ENCODE data around the gene TGM5.
"Not testable (repeated sequence)": the region's sequence is repeated elsewhere in the genome, so short reads cannot be mapped to it uniquely, and the experiment has no call there.

TGM5 gene, protein sequence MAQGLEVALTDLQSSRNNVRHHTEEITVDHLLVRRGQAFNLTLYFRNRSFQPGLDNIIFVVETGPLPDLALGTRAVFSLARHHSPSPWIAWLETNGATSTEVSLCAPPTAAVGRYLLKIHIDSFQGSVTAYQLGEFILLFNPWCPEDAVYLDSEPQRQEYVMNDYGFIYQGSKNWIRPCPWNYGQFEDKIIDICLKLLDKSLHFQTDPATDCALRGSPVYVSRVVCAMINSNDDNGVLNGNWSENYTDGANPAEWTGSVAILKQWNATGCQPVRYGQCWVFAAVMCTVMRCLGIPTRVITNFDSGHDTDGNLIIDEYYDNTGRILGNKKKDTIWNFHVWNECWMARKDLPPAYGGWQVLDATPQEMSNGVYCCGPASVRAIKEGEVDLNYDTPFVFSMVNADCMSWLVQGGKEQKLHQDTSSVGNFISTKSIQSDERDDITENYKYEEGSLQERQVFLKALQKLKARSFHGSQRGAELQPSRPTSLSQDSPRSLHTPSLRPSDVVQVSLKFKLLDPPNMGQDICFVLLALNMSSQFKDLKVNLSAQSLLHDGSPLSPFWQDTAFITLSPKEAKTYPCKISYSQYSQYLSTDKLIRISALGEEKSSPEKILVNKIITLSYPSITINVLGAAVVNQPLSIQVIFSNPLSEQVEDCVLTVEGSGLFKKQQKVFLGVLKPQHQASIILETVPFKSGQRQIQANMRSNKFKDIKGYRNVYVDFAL

DNA sequence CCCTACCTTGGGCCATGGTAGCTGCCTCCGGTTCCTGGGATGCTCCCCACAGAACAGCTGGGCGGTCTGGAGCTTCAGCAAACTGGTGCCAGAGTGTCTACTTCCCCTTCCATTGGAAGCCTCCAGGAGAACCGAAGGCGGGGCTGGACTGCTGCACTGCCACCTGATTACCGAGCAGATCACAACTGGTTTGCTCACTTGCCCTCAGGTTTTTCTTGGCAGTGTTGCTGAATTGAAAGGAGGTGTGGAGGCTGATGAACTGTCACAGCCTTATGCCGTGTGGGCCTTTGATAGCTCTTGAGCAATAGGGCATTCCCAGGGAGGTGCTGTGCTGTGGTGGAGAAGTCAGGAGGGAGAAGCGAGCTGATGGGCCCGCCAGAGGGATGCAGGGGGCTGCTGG is at the start of gene TGM5:
TSS of gene TGM5 (minus strand) at position 95 of the 400 bp plus-strand sequence. CDS start at position 16, 79 bp downstream.
- Histone ChIP-seq H3K27ac (ENCODE audit: low read length) (no peak within 1 kb of the TSS), H3K27me3 (ENCODE audit: low read depth, low read length) (no peaks in the 10 kb centered on the region), H3K36me3 (ENCODE audit: control insufficient read depth in 1 of 2, insufficient read depth in 2 of 2, low read length in 2 of 2) (no peaks in the 10 kb centered on the region), H3K4me3 (ENCODE audit: low read depth in 1 of 2, low read length in 2 of 2) (no peak within 1 kb of the TSS), H3K4me1 (ENCODE audit: control insufficient read depth in 1 of 2, insufficient read depth in 2 of 2, low read length in 2 of 2) (no peaks in the 10 kb centered on the region), H3K9me3 (ENCODE audit: control insufficient read depth in 1 of 2, low read length in 2 of 2) (no peaks in the 10 kb centered on the region)

DNA sequence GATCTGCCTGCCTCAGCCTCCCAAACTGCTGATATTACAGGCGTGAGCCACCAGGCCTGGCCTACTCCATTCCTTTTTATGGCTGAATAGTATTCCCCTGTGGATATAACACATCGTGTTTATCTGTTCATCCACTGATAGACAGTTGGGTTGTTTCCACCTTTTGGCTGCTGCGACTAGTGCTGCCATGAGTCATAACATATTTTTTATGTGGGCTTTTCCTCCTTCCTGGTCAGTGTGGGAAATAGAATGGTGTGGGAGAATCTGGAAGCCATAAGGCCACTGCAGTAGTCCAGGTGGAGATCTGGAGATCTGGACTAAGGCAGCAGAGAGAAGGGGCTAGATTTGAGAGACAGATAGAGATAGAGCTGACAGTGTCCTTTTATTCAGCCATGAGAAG is 47.4 kb upstream of the TGM5 start:
- Histone ChIP-seq H3K36me3 (ENCODE audit: control insufficient read depth in 1 of 2, insufficient read depth in 2 of 2, low read length in 2 of 2) (no peaks in the 10 kb centered on the region), H3K4me3 (ENCODE audit: low read depth in 1 of 2, low read length in 2 of 2) (no peak overlapping the region), H3K4me1 (ENCODE audit: control insufficient read depth in 1 of 2, insufficient read depth in 2 of 2, low read length in 2 of 2) (no peaks in the 10 kb centered on the region), H3K9me3 (ENCODE audit: control insufficient read depth in 1 of 2, low read length in 2 of 2) (no peaks in the 10 kb centered on the region), H3K27me3 (ENCODE audit: low read depth, low read length) (no peaks in the 10 kb centered on the region), H3K27ac (ENCODE audit: low read length) (no peak overlapping the region)

DNA sequence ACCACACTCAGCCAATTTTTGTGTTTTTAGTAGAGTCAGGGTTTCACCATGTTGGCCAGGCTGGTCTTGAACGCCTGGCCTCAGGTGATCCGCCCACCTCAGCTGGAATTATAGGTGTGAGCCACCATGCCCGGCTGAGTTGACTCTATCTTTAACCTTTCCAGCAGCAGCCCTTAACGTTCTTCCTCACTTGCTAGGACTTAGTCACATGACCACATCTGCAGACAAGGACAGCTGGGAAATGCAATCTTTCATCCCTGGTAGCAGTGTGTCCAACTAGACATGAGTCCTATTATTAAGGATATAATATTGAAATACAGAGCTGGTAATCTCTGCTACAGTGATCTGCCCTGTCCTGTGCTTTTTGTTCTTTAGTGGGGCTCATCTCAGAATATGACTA is 45.6 kb upstream of the TGM5 start:
- Histone ChIP-seq H3K27ac (ENCODE audit: low read length) (no peak overlapping the region), H3K4me3 (ENCODE audit: low read depth in 1 of 2, low read length in 2 of 2) (no peak overlapping the region), H3K36me3 (ENCODE audit: control insufficient read depth in 1 of 2, insufficient read depth in 2 of 2, low read length in 2 of 2) (no peaks in the 10 kb centered on the region), H3K27me3 (ENCODE audit: low read depth, low read length) (peaks cover 2% of the 10 kb centered on the region), H3K4me1 (ENCODE audit: control insufficient read depth in 1 of 2, insufficient read depth in 2 of 2, low read length in 2 of 2) (no peaks in the 10 kb centered on the region), H3K9me3 (ENCODE audit: control insufficient read depth in 1 of 2, low read length in 2 of 2) (no peaks in the 10 kb centered on the region)

DNA sequence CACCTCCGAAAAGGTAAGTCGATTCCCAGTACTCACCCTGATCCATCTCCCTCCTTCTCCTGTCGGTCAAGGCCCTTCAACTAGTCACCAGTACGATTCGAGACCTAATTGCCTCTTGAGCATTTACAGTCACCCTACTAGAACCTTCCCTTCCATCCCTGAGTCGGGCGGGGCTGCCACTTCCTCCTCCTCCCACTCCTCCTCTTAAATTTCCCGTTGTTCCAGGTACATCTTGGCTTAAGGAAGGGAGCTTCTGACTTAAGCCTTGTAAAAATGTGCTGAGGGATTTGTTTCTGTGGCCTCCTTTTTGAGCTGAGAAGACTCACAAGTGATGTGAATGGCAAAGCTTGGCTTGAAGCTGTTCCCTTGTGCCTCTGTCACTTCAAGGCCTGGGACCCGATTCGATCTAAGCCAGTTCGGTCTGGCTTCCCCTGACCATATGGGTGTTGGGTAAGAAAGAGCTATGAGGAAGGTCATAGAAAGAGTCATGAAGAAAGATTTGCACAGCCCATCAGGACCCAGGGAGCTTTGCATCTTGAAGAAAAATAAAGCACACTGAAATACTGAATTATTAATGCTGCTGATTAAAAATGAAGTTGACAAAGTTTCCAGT is 35.6 kb upstream of the TGM5 start, which contains the start of gene TGM7:
TSS of gene TGM7 (minus strand) at position 51 of the 613 bp plus-strand sequence.
- no peak within 1 kb of the TSS for H3K27ac ChIP-seq (ENCODE audit: low read length)
- peaks cover 6% of the 10 kb centered on the region for H3K27me3 ChIP-seq (ENCODE audit: low read depth, low read length)
- no peaks in the 10 kb centered on the region for H3K4me1 ChIP-seq (ENCODE audit: control insufficient read depth in 1 of 2, insufficient read depth in 2 of 2, low read length in 2 of 2)
- H3K36me3 ChIP-seq (ENCODE audit: control insufficient read depth in 1 of 2, insufficient read depth in 2 of 2, low read length in 2 of 2): no peaks in the 10 kb centered on the region
- H3K9me3 ChIP-seq (ENCODE audit: control insufficient read depth in 1 of 2, low read length in 2 of 2): no peaks in the 10 kb centered on the region
- H3K4me3 ChIP-seq (ENCODE audit: low read depth in 1 of 2, low read length in 2 of 2): no peak within 1 kb of the TSS

DNA sequence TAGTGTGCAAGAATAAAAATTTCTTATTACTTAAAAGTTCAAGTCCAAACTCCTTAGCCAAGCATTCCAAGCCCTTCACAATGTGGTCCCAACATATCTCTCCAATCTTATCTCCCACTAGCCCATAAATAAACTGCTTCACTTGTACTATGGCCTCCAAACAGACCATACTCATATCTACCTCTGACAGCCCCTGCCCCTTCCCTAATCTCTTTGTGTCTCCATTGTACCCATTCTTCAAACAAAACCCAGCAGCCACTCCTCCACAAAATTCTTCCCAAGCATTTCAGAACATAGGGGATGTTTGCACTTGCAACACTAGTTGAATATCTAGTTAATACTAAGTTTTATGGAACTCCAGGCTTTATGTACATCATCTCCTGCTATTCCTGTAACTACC is 33.2 kb upstream of the TGM5 start:
- H3K36me3 ChIP-seq (ENCODE audit: control insufficient read depth in 1 of 2, insufficient read depth in 2 of 2, low read length in 2 of 2): no peaks in the 10 kb centered on the region
- H3K27me3 ChIP-seq (ENCODE audit: low read depth, low read length): peaks cover 1% of the 10 kb centered on the region
- H3K9me3 ChIP-seq (ENCODE audit: control insufficient read depth in 1 of 2, low read length in 2 of 2): no peaks in the 10 kb centered on the region
- H3K4me3 ChIP-seq (ENCODE audit: low read depth in 1 of 2, low read length in 2 of 2): no peak overlapping the region
- H3K4me1 ChIP-seq (ENCODE audit: control insufficient read depth in 1 of 2, insufficient read depth in 2 of 2, low read length in 2 of 2): no peaks in the 10 kb centered on the region
- H3K27ac ChIP-seq (ENCODE audit: low read length): no peak overlapping the region

DNA sequence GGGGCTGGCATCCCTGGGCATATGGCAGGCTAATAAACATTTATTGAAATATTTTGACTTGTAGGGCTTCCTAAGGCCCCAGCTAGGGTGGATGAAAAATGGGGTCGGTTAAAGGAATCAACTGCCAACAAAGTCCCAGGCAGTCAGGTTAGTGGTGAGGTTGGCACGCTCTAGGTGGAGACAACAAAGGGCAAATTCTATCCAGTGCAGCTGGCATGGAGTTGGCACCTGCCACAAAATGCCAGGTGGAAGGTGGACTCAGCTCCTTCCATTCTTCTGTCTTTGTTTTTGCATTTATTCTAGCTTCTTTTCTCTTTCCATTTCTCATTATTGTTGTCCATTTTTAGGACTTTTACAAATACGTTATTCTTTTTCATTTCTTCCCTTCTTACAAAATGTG is 32.7 kb upstream of the TGM5 start:
- Histone ChIP-seq H3K27me3 (ENCODE audit: low read depth, low read length) (peaks cover 5% of the 10 kb centered on the region), H3K9me3 (ENCODE audit: control insufficient read depth in 1 of 2, low read length in 2 of 2) (no peaks in the 10 kb centered on the region), H3K36me3 (ENCODE audit: control insufficient read depth in 1 of 2, insufficient read depth in 2 of 2, low read length in 2 of 2) (no peaks in the 10 kb centered on the region), H3K4me3 (ENCODE audit: low read depth in 1 of 2, low read length in 2 of 2) (no peak overlapping the region), H3K4me1 (ENCODE audit: control insufficient read depth in 1 of 2, insufficient read depth in 2 of 2, low read length in 2 of 2) (no peaks in the 10 kb centered on the region), H3K27ac (ENCODE audit: low read length) (no peak overlapping the region)

DNA sequence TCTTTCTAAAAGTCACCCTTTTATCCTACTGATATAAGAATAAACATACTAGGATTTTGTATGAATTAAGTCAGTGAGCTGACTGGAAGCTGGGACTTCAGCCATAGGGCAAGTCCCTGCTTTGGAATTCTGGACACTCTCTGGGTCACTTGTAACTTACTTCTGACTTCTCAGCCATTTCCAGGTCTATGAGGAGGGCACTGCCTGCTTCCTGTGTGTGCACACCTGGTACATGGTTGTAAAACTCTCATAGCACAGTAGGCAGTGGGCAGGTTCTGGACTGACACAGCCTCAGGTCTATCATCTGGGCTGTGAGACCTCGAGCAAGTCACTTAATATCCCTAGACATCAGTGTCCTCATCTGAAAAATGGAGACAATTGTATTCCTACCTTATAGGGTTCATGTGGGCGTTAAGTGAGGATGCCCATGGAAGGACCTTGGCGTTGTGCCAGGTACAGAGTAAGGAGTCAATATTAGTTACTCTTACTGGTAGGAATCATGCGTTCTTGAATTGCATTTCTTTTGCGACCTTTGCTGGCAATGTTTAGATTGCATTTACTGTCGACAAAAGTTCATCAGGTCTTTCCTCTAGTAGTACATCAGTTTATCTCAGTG is 27.5 kb upstream of the TGM5 start:
- H3K27ac ChIP-seq (ENCODE audit: low read length): no peak overlapping the region
- no peak overlapping the region for H3K4me3 ChIP-seq (ENCODE audit: low read depth in 1 of 2, low read length in 2 of 2)
- H3K36me3 ChIP-seq (ENCODE audit: control insufficient read depth in 1 of 2, insufficient read depth in 2 of 2, low read length in 2 of 2): no peaks in the 10 kb centered on the region
- H3K9me3 ChIP-seq (ENCODE audit: control insufficient read depth in 1 of 2, low read length in 2 of 2): no peaks in the 10 kb centered on the region
- peaks cover 14% of the 10 kb centered on the region for H3K27me3 ChIP-seq (ENCODE audit: low read depth, low read length)
- H3K4me1 ChIP-seq (ENCODE audit: control insufficient read depth in 1 of 2, insufficient read depth in 2 of 2, low read length in 2 of 2): no peaks in the 10 kb centered on the region

DNA sequence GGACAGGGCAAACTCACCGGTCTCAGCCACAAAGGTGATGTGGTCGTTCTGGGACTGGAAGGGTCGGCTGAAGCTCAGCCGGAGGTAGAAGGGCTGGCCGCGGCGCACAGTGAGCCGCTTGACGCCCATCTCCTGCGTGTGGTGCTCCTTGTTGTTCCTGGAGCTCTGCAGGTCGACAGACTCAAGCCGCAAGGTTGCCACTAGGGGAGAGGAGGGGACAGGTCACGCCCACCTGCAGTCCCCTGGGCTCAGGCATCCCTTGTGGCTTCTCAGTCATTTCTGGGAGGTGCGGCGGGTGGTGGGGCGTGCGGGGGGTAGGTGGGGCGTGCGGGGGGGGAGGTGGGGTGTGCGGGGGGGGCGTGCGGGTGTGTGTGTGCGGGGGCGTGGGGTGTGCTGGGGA is 26.7 kb upstream of the TGM5 start:
- no peaks in the 10 kb centered on the region for H3K9me3 ChIP-seq (ENCODE audit: control insufficient read depth in 1 of 2, low read length in 2 of 2)
- no peaks in the 10 kb centered on the region for H3K36me3 ChIP-seq (ENCODE audit: control insufficient read depth in 1 of 2, insufficient read depth in 2 of 2, low read length in 2 of 2)
- H3K4me1 ChIP-seq (ENCODE audit: control insufficient read depth in 1 of 2, insufficient read depth in 2 of 2, low read length in 2 of 2): no peaks in the 10 kb centered on the region
- H3K4me3 ChIP-seq (ENCODE audit: low read depth in 1 of 2, low read length in 2 of 2): no peak overlapping the region
- H3K27ac ChIP-seq (ENCODE audit: low read length): no peak overlapping the region
- peaks cover 14% of the 10 kb centered on the region for H3K27me3 ChIP-seq (ENCODE audit: low read depth, low read length)

DNA sequence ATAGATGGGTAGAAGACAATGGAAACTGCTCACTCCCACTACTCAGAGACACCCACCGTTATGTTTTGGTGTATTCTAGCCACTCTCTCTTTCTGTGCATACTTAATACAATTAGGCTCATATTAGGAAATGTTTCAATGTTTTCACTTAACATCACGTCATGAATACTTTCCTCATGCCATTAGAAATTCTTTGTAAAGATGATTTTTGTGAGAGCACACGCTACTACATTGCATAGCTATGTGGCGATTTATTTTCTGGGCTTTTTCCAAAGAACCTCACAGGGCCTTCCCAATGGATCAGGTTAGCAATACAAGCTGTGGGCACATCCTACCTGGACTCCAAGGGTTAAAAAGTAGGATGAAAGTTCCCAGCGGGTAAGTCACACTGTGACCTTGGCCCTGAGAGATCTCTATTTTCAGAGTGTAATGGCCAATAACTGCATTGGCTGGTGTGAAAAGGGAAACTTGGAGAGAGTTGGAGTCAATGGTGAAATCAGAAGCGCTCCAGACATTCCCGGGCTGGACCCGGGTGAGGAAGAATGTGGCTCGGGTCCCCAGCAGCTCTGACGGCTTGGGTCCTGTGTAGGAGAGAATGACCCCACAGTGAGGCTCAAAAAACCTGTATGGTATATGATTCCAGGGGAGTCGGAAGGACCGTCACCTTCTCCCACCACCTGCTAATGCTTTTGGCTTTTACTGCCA is 25.8 kb upstream of the TGM5 start:
- peaks cover 14% of the 10 kb centered on the region for H3K27me3 ChIP-seq (ENCODE audit: low read depth, low read length)
- no peak overlapping the region for H3K4me3 ChIP-seq (ENCODE audit: low read depth in 1 of 2, low read length in 2 of 2)
- no peaks in the 10 kb centered on the region for H3K4me1 ChIP-seq (ENCODE audit: control insufficient read depth in 1 of 2, insufficient read depth in 2 of 2, low read length in 2 of 2)
- H3K36me3 ChIP-seq (ENCODE audit: control insufficient read depth in 1 of 2, insufficient read depth in 2 of 2, low read length in 2 of 2): no peaks in the 10 kb centered on the region
- H3K27ac ChIP-seq (ENCODE audit: low read length): no peak overlapping the region
- no peaks in the 10 kb centered on the region for H3K9me3 ChIP-seq (ENCODE audit: control insufficient read depth in 1 of 2, low read length in 2 of 2)

DNA sequence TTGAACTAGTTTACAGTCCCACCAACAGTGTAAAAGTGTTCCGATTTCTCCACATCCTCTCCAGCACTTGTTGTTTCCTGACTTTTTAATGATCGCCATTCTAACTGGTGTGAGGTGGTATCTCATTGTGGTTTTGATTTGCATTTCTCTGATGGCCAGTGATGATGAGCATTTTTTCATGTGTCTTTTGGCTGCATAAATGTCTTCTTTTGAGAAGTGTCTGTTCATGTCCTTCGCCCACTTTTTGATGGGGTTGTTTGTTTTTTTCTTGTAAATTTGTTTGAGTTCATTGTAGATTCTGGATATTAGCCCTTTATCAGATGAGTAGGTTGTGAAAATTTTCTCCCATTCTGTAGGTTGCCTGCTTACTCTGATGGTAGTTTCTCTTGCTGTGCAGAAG is 22.9 kb upstream of the TGM5 start:
- H3K4me1 ChIP-seq (ENCODE audit: control insufficient read depth in 1 of 2, insufficient read depth in 2 of 2, low read length in 2 of 2); H3K4me3 ChIP-seq (ENCODE audit: low read depth in 1 of 2, low read length in 2 of 2); H3K27ac ChIP-seq (ENCODE audit: low read length); H3K9me3 ChIP-seq (ENCODE audit: control insufficient read depth in 1 of 2, low read length in 2 of 2); H3K36me3 ChIP-seq (ENCODE audit: control insufficient read depth in 1 of 2, insufficient read depth in 2 of 2, low read length in 2 of 2): not testable (repeated sequence)
- peaks cover 17% of the 10 kb centered on the region for H3K27me3 ChIP-seq (ENCODE audit: low read depth, low read length)

DNA sequence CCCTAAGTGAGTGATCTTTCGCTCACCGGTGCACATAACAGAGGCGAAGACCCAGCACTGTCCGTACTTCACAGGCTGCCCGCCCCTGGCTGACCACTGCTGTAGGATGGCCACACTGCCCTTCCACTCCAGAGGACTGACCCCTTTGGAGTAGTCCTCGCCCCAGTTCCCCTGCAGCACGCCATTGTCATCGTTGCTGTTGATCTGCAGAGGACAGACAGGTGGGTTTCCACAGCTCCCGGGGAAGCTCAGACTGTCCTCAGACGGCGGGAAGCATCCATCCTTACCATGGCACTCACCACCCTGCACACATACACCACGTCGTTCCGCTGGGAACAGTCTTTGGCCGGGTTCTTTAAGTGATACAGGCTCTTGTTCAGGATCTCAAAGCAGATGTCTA is 20.5 kb upstream of the TGM5 start:
- Histone ChIP-seq H3K36me3 (ENCODE audit: control insufficient read depth in 1 of 2, insufficient read depth in 2 of 2, low read length in 2 of 2) (no peaks in the 10 kb centered on the region), H3K4me1 (ENCODE audit: control insufficient read depth in 1 of 2, insufficient read depth in 2 of 2, low read length in 2 of 2) (no peaks in the 10 kb centered on the region), H3K27me3 (ENCODE audit: low read depth, low read length) (peaks cover 6% of the 10 kb centered on the region), H3K27ac (ENCODE audit: low read length) (no peak overlapping the region), H3K9me3 (ENCODE audit: control insufficient read depth in 1 of 2, low read length in 2 of 2) (no peaks in the 10 kb centered on the region), H3K4me3 (ENCODE audit: low read depth in 1 of 2, low read length in 2 of 2) (no peak overlapping the region)
